ENCODE data around the gene EXOC3L4.

Gene EXOC3L4

GRCh38 chr14:103157969-103158368, 63.4 kb downstream of the EXOC3L4 start:
- no peak for TF ChIP-seq CTCF (IDR thresholded peaks at IDR 0.05; ENCODE audit: low read depth, low read length)
- H3K4me3 ChIP-seq (ENCODE audit: low read depth, low read length), result no peak overlapping the region

GRCh38 chr14:103158688-103159087, 64.2 kb downstream of the EXOC3L4 start:
- TF ChIP-seq CTCF (IDR thresholded peaks at IDR 0.05; ENCODE audit: low read depth, low read length), result no peak
- no peak overlapping the region for H3K4me3 ChIP-seq (ENCODE audit: low read depth, low read length)
